Suprapubic skin (tissue), 4 donors: ENCODE results near the gene SMIM36. TPM values are rescaled to one million over a fixed set of nuclear protein-coding genes. Genes with fewer than 3 reads are reported as not detected.

ENCODE experiments used
- DNase-seq, 2 donors: peaks; one replicate each; pipeline ENCODE4 v3.0.0-alpha.2; 2019; ENCODE audit warnings: low spot score in 2 of 2
- H3K27ac ChIP-seq: fragments of 200-600 bp; sonication (generic); one replicate; pipeline ENCODE4 v1.5.1; 2019
- H3K27me3 ChIP-seq: fragments of 200-600 bp; sonication (generic); one replicate; pipeline ENCODE4 v1.5.1; 2019
- H3K36me3 ChIP-seq: fragments of 200-600 bp; sonication (generic); one replicate; pipeline ENCODE4 v1.5.1; 2019
- H3K4me1 ChIP-seq: fragments of 200-600 bp; sonication (generic); one replicate; pipeline ENCODE4 v1.5.1; 2019
- H3K4me3 ChIP-seq: fragments of 200-600 bp; sonication (generic); one replicate; pipeline ENCODE4 v1.5.1; 2019; ENCODE audit warnings: mild to moderate bottlenecking
- H3K9me3 ChIP-seq: fragments of 200-600 bp; sonication (generic); one replicate; pipeline ENCODE4 v1.5.1; 2019
- CTCF ChIP-seq, 2 donors: fragments of 200-600 bp in 1 of 2; fragments of 450-650 bp in 1 of 2; sonication (generic) in 1 of 2; IDR thresholded peaks; one replicate each; pipeline ENCODE4 v1.5.1; 2016 to 2019; ENCODE audit warnings: antibody characterized with exemption in 2 of 2, mild to moderate bottlenecking in 1 of 2, moderate library complexity in 1 of 2
- EP300 ChIP-seq: sonication (generic); formaldehyde crosslinking; IDR thresholded peaks from one replicate; pipeline ENCODE4 v1.6.1; 2017; ENCODE audit warnings: antibody characterized with exemption
- POLR2A ChIP-seq, 2 donors: fragments of 450-650 bp; IDR thresholded peaks; one replicate each; pipeline ENCODE4 v1.6.1; 2017; ENCODE audit warnings: antibody characterized with exemption in 2 of 2, mild to moderate bottlenecking in 2 of 2, moderate library complexity in 2 of 2
- POLR2AphosphoS5 ChIP-seq, 3 donors: sonication (generic); formaldehyde crosslinking; IDR thresholded peaks; one replicate each; pipeline ENCODE4 v1.6.1; 2017; ENCODE audit warnings: antibody characterized with exemption in 3 of 3
- WGBS: methylation state at CpG from one replicate; pipeline ENCODE4 v1.1.5; 2018; 5-methylcytosine and 5-hydroxymethylcytosine counted together
- total RNA-seq, 4 donors: library from RNA; depleted of rRNA; stranded (reverse); fragments of >200 nt; gene quantifications; one replicate each; pipeline ENCODE4 v1.1.0, GENCODE V29; 2016

Gene SMIM36
- total RNA-seq, 4 donors from 2014 or later = not detected

GRCh38 chr17:55545806-55546205, 34.6 kb upstream of the SMIM36 start:
- Histone ChIP-seq H3K9me3 (no peaks in the 10 kb centered on the region), H3K27me3 (no peaks in the 10 kb centered on the region), H3K4me3 (no peak overlapping the region), H3K4me1 (no peaks in the 10 kb centered on the region), H3K36me3 (no peaks in the 10 kb centered on the region), H3K27ac (no peak overlapping the region)
- DNase-seq = no peak
- no peak for TF ChIP-seq CTCF (IDR thresholded peaks at IDR 0.05)
- no peak for TF ChIP-seq POLR2AphosphoS5 (IDR thresholded peaks at IDR 0.05)
- no peak for TF ChIP-seq EP300
- no peak for TF ChIP-seq POLR2A (IDR thresholded peaks at IDR 0.05)
- WGBS = 81% methylated on average over 6 of the region's 6 CpGs

- Histone ChIP-seq H3K4me3 (no peak overlapping the region), H3K27me3 (no peaks in the 10 kb centered on the region), H3K36me3 (no peaks in the 10 kb centered on the region), H3K27ac (no peak overlapping the region), H3K9me3 (no peaks in the 10 kb centered on the region), H3K4me1 (no peaks in the 10 kb centered on the region)
- TF ChIP-seq EP300 (no peak), POLR2A (IDR thresholded peaks at IDR 0.05) (no peak), POLR2AphosphoS5 (IDR thresholded peaks at IDR 0.05) (no peak), CTCF (IDR thresholded peaks at IDR 0.05) (no peak)
- DNase-seq = no peak
Measured at GRCh38 chr17:55543709-55544108, 32.5 kb upstream of the SMIM36 start.

- Histone ChIP-seq H3K36me3 (no peaks in the 10 kb centered on the region), H3K9me3 (no peaks in the 10 kb centered on the region), H3K27me3 (no peaks in the 10 kb centered on the region), H3K27ac (no peak overlapping the region), H3K4me3 (no peak overlapping the region), H3K4me1 (no peaks in the 10 kb centered on the region)
- no peak for DNase-seq
- TF ChIP-seq POLR2AphosphoS5 (IDR thresholded peaks at IDR 0.05) = no peak
- no peak for TF ChIP-seq POLR2A (IDR thresholded peaks at IDR 0.05)
- no peak for TF ChIP-seq EP300
- TF ChIP-seq CTCF (IDR thresholded peaks at IDR 0.05) = no peak
- WGBS = 28% methylated on average over 4 of the region's 4 CpGs
Measured at GRCh38 chr17:55540414-55541091, 29.3 kb upstream of the SMIM36 start.

- WGBS = 71% methylated on average over 1 of the region's 1 CpG
- H3K27me3 ChIP-seq = no peaks in the 10 kb centered on the region
- H3K9me3 ChIP-seq = no peaks in the 10 kb centered on the region
- no peak overlapping the region for H3K27ac ChIP-seq
- TF ChIP-seq POLR2AphosphoS5 (IDR thresholded peaks at IDR 0.05) (no peak), CTCF (IDR thresholded peaks at IDR 0.05) (no peak), POLR2A (IDR thresholded peaks at IDR 0.05) (no peak), EP300 (no peak)
- no peaks in the 10 kb centered on the region for H3K36me3 ChIP-seq
- H3K4me3 ChIP-seq = no peak overlapping the region
- H3K4me1 ChIP-seq = no peaks in the 10 kb centered on the region
- DNase-seq = no peak
Measured at GRCh38 chr17:55536205-55536604, 25.0 kb upstream of the SMIM36 start.

GRCh38 chr17:55533608-55534007, 22.4 kb upstream of the SMIM36 start:
- Histone ChIP-seq H3K4me1 (no peaks in the 10 kb centered on the region), H3K4me3 (no peak overlapping the region), H3K9me3 (no peaks in the 10 kb centered on the region), H3K27ac (no peak overlapping the region), H3K27me3 (no peaks in the 10 kb centered on the region), H3K36me3 (no peaks in the 10 kb centered on the region)
- no peak for TF ChIP-seq POLR2AphosphoS5 (IDR thresholded peaks at IDR 0.05)
- no peak for TF ChIP-seq EP300
- TF ChIP-seq CTCF (IDR thresholded peaks at IDR 0.05) = no peak
- TF ChIP-seq POLR2A (IDR thresholded peaks at IDR 0.05) = no peak
- no peak for DNase-seq
